Measurements from ENCODE around the gene STAU1.
"Not testable (repeated sequence)": the region's sequence is repeated elsewhere in the genome, so short reads cannot be mapped to it uniquely, and the experiment has no call there.

STAU1 gene

GRCh38 chr20:49174183-49174582 is 14.0 kb downstream of the STAU1 start:
- Histone ChIP-seq H3K4me1 (ENCODE audit: insufficient read depth, low read length) (peaks cover 20% of the 10 kb centered on the region), H3K27me3 (ENCODE audit: control insufficient read depth in 1 of 2, insufficient read depth in 2 of 2, low read length in 2 of 2) (no peaks in the 10 kb centered on the region), H3K4me3 (ENCODE audit: low read depth in 1 of 2, low read length in 2 of 2) (no peak overlapping the region), H3K36me3 (ENCODE audit: insufficient read depth, low read length) (no peaks in the 10 kb centered on the region), H3K27ac (ENCODE audit: low read depth, low read length) (no peak overlapping the region), H3K9ac (ENCODE audit: low read length) (no peak overlapping the region), H3K9me3 (ENCODE audit: low read length) (no peaks in the 10 kb centered on the region)

- Histone ChIP-seq H3K9ac (ENCODE audit: low read length) (no peak overlapping the region), H3K36me3 (ENCODE audit: insufficient read depth, low read length) (no peaks in the 10 kb centered on the region), H3K27ac (ENCODE audit: low read depth, low read length) (no peak overlapping the region), H3K4me3 (ENCODE audit: low read depth in 1 of 2, low read length in 2 of 2) (no peak overlapping the region), H3K9me3 (ENCODE audit: low read length) (no peaks in the 10 kb centered on the region), H3K27me3 (ENCODE audit: control insufficient read depth in 1 of 2, insufficient read depth in 2 of 2, low read length in 2 of 2) (no peaks in the 10 kb centered on the region), H3K4me1 (ENCODE audit: insufficient read depth, low read length) (peaks cover 28% of the 10 kb centered on the region)
These were observed 15.7 kb downstream of the STAU1 start for GRCh38 chr20:49172413-49172812.

DNA sequence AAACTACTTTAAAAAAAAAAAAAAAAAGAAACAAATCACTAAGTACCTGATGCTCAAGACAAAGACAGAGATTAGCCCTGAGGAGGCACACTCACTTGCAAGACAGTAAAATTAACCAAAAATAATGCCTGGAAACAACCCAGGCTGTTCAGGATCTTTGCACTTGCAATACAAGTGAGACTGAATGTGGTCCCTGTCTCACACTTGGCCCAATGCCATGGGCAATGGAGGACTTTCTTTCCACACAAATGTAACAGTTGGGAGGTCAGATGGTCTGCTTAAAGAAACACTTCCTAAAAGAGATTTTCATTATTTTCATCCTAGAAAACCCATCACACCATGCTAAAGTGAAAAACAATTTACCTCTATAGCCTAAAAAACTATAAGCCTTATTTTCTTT is 16.2 kb downstream of the STAU1 start:
- H3K4me1 ChIP-seq (ENCODE audit: insufficient read depth, low read length): peaks cover 30% of the 10 kb centered on the region
- no peak overlapping the region for H3K4me3 ChIP-seq (ENCODE audit: low read depth in 1 of 2, low read length in 2 of 2)
- no peaks in the 10 kb centered on the region for H3K36me3 ChIP-seq (ENCODE audit: insufficient read depth, low read length)
- no peaks in the 10 kb centered on the region for H3K27me3 ChIP-seq (ENCODE audit: control insufficient read depth in 1 of 2, insufficient read depth in 2 of 2, low read length in 2 of 2)
- H3K9me3 ChIP-seq (ENCODE audit: low read length): no peaks in the 10 kb centered on the region
- no peak overlapping the region for H3K9ac ChIP-seq (ENCODE audit: low read length)
- no peak overlapping the region for H3K27ac ChIP-seq (ENCODE audit: low read depth, low read length)

- Histone ChIP-seq H3K4me1 (ENCODE audit: insufficient read depth, low read length) (peaks cover 41% of the 10 kb centered on the region), H3K9ac (ENCODE audit: low read length) (no peak overlapping the region), H3K27ac (ENCODE audit: low read depth, low read length) (no peak overlapping the region), H3K9me3 (ENCODE audit: low read length) (no peaks in the 10 kb centered on the region), H3K27me3 (ENCODE audit: control insufficient read depth in 1 of 2, insufficient read depth in 2 of 2, low read length in 2 of 2) (no peaks in the 10 kb centered on the region), H3K4me3 (ENCODE audit: low read depth in 1 of 2, low read length in 2 of 2) (no peak overlapping the region), H3K36me3 (ENCODE audit: insufficient read depth, low read length) (no peaks in the 10 kb centered on the region)
These were observed 17.4 kb downstream of the STAU1 start for GRCh38 chr20:49170714-49171113.

DNA sequence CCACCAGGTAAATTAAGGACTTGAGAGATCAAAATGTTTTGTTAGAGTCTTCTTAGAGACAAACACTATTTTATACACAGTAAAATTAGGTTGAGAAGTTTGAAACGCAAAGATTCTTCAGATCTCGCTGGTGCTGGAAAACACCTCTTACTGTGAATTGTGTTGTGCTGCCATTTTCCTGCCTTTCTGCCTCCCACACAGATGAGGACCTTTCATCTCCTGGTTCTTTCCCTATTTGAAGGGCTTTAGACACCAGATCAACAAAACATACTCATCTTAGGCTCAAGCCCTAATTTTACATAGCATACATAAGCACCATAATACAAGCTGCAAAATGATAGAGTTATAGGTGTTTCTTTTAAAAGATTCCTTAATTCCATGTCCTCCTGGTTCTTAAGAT is 18.6 kb downstream of the STAU1 start:
- H3K9ac ChIP-seq (ENCODE audit: low read length): no peak overlapping the region
- no peaks in the 10 kb centered on the region for H3K36me3 ChIP-seq (ENCODE audit: insufficient read depth, low read length)
- H3K4me3 ChIP-seq (ENCODE audit: low read depth in 1 of 2, low read length in 2 of 2): no peak overlapping the region
- H3K27me3 ChIP-seq (ENCODE audit: control insufficient read depth in 1 of 2, insufficient read depth in 2 of 2, low read length in 2 of 2): no peaks in the 10 kb centered on the region
- H3K27ac ChIP-seq (ENCODE audit: low read depth, low read length): no peak overlapping the region
- H3K4me1 ChIP-seq (ENCODE audit: insufficient read depth, low read length): peaks cover 43% of the 10 kb centered on the region
- no peaks in the 10 kb centered on the region for H3K9me3 ChIP-seq (ENCODE audit: low read length)

DNA sequence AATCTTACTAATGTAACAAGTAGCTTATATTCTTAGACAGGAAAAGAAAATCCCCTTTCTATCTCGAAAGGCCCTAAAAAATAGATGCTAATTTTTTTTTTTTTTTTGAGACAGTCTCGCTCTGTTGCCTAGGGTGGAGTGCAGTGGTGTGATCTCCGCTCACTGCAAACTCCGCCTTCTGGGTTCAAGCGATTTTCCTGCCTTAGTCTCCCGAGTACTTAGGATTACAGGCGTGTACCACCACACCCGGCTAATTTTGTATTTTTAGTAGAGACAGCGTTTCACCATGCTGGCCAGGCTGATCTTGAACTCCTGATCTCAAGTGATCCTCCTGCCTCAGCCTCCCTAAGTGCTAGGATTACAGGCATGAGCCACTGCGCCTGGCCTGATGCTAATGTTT is 19.3 kb downstream of the STAU1 start:
- not testable (repeated sequence) for H3K27ac ChIP-seq (ENCODE audit: low read depth, low read length); H3K27me3 ChIP-seq (ENCODE audit: control insufficient read depth in 1 of 2, insufficient read depth in 2 of 2, low read length in 2 of 2); H3K4me3 ChIP-seq (ENCODE audit: low read depth in 1 of 2, low read length in 2 of 2); H3K36me3 ChIP-seq (ENCODE audit: insufficient read depth, low read length); H3K9me3 ChIP-seq (ENCODE audit: low read length); H3K9ac ChIP-seq (ENCODE audit: low read length)
- peaks cover 43% of the 10 kb centered on the region for H3K4me1 ChIP-seq (ENCODE audit: insufficient read depth, low read length)

- H3K4me3 ChIP-seq (ENCODE audit: low read depth in 1 of 2, low read length in 2 of 2): no peak overlapping the region
- peaks cover 43% of the 10 kb centered on the region for H3K4me1 ChIP-seq (ENCODE audit: insufficient read depth, low read length)
- H3K9me3 ChIP-seq (ENCODE audit: low read length): no peaks in the 10 kb centered on the region
- no peaks in the 10 kb centered on the region for H3K27me3 ChIP-seq (ENCODE audit: control insufficient read depth in 1 of 2, insufficient read depth in 2 of 2, low read length in 2 of 2)
- H3K27ac ChIP-seq (ENCODE audit: low read depth, low read length): no peak overlapping the region
- H3K9ac ChIP-seq (ENCODE audit: low read length): no peak overlapping the region
- H3K36me3 ChIP-seq (ENCODE audit: insufficient read depth, low read length): no peaks in the 10 kb centered on the region
These were observed 20.2 kb downstream of the STAU1 start for GRCh38 chr20:49167811-49168507.

DNA sequence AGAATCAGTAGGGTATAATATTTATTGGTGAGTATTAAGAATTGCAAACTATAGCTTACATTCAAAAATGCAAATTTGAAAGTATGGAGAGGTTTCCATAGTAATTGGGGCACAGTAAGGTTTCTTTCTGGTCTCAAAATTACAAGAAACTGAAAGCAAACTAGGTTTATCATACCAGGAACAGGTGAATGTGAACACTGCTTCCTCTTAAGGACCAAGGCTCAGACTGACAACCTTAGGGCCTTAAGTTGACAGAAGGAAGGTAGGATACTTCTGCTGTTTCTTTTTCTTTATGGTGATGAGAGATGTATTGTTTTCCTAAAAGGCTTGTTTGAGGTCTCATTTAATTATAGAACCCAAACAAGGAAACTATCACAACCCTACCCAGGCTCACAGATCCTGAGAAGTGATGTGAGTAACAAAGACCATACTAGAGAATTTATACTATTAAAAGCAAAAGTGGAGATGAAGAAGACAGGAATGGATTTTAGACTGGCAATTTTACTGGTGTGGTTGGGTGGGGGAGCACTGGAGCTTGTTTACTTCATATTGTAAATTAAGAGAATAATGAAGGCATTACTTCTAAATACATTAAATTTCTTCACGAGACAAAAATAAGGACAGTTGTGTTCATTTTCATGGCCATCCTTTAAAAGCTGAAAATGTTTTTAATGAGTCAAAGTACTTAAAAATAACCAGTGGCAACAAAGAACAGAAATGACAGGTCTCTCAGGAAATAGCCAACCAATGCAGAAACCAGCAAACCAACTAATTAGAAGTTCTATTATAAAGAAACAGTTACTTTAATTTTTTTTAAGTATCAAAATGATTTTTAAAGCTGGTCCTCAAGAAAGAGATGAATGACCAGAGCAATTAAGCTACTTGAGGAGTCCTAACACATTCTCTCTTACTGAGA is 21.3 kb downstream of the STAU1 start:
- peaks cover 40% of the 10 kb centered on the region for H3K4me1 ChIP-seq (ENCODE audit: insufficient read depth, low read length)
- H3K27ac ChIP-seq (ENCODE audit: low read depth, low read length): no peak overlapping the region
- no peaks in the 10 kb centered on the region for H3K9me3 ChIP-seq (ENCODE audit: low read length)
- H3K4me3 ChIP-seq (ENCODE audit: low read depth in 1 of 2, low read length in 2 of 2): no peak overlapping the region
- H3K27me3 ChIP-seq (ENCODE audit: control insufficient read depth in 1 of 2, insufficient read depth in 2 of 2, low read length in 2 of 2): no peaks in the 10 kb centered on the region
- H3K36me3 ChIP-seq (ENCODE audit: insufficient read depth, low read length): no peaks in the 10 kb centered on the region
- H3K9ac ChIP-seq (ENCODE audit: low read length): no peak overlapping the region

DNA sequence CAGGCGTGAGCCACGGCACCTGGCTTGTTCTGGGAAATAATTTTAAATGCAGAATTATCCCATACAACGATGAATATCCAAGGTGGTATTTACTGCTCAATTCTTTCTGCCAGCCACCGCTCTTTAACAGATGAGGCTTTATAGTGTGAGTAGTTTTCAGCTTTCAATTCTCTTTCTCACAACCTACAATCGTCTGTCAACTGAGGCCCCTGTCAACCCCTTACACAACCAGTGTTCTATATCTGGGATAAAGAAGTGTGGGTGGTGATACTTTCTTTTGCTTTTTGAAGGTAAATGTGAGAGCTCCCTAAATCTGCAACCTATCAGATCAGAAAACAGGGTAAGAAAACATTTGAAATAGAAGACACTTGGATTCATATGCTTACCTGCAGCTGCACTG is 22.5 kb downstream of the STAU1 start:
- H3K27ac ChIP-seq (ENCODE audit: low read depth, low read length): no peak overlapping the region

DNA sequence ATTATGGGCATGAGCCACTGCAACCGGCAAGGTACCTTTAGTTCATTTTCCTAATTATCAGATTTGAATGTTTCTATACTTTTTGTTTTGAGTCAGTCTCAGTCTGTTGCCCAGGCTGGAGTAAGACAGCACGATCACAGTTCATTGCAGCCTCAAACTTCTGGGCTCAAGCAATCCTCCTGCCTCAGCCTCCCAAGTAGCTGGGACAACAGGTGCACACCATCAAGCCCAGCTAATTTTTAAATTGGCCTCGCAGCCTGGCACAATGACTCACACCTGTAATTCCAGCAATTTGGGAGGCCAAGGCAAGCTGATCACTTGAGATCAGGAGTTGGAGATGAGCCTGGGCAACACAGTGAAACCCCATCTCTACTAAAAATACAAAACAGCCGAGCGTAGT is 24.4 kb downstream of the STAU1 start:
- Histone ChIP-seq H3K36me3 (ENCODE audit: insufficient read depth, low read length) (no peaks in the 10 kb centered on the region), H3K4me3 (ENCODE audit: low read depth in 1 of 2, low read length in 2 of 2) (no peak overlapping the region), H3K9me3 (ENCODE audit: low read length) (no peaks in the 10 kb centered on the region), H3K27me3 (ENCODE audit: control insufficient read depth in 1 of 2, insufficient read depth in 2 of 2, low read length in 2 of 2) (no peaks in the 10 kb centered on the region), H3K9ac (ENCODE audit: low read length) (no peak overlapping the region), H3K4me1 (ENCODE audit: insufficient read depth, low read length) (peaks cover 24% of the 10 kb centered on the region), H3K27ac (ENCODE audit: low read depth, low read length) (no peak overlapping the region)

More for the DNA sequence above, 22.5 kb downstream of the STAU1 start:
- Histone ChIP-seq H3K4me3 (ENCODE audit: low read depth in 1 of 2, low read length in 2 of 2) (no peak overlapping the region), H3K9ac (ENCODE audit: low read length) (no peak overlapping the region), H3K36me3 (ENCODE audit: insufficient read depth, low read length) (no peaks in the 10 kb centered on the region), H3K4me1 (ENCODE audit: insufficient read depth, low read length) (peaks cover 38% of the 10 kb centered on the region), H3K9me3 (ENCODE audit: low read length) (no peaks in the 10 kb centered on the region), H3K27me3 (ENCODE audit: control insufficient read depth in 1 of 2, insufficient read depth in 2 of 2, low read length in 2 of 2) (no peaks in the 10 kb centered on the region)

DNA sequence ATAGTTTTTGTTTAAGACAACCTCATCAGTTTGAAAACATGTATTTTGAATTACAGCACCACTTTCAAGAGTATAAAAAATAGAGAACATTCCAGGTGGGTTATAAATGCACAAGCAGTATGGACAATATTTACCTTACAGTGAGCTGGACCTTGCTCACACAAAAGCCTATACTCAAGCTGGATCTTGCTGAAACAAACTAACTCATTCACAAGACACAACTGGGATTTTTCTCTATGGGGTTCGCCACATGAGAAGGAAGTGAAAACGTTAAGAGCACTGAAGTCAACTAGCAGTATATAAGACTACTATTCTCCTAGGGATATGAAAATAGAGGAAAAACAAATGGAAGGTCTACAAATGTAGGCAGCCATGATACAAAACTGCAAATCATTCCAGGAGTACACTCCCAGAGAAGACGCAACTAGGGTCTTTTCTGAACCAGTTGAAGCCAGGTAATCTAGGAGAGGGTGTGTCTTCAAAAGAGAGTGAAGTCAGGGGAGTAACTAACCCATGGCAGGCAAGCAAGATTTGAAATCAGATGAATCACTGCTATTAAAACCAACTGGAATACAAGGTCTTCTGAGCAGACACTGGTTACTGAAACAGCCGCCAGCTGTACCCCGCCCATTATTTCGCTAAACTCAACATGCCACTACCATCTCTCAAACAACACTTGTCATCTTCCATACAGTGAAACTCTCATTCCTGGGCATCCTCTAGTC is 26.5 kb downstream of the STAU1 start:
- no peaks in the 10 kb centered on the region for H3K9me3 ChIP-seq (ENCODE audit: low read length)
- no peak overlapping the region for H3K27ac ChIP-seq (ENCODE audit: low read depth, low read length)
- peaks cover 10% of the 10 kb centered on the region for H3K4me1 ChIP-seq (ENCODE audit: insufficient read depth, low read length)
- no peak overlapping the region for H3K4me3 ChIP-seq (ENCODE audit: low read depth in 1 of 2, low read length in 2 of 2)
- no peak overlapping the region for H3K9ac ChIP-seq (ENCODE audit: low read length)
- H3K27me3 ChIP-seq (ENCODE audit: control insufficient read depth in 1 of 2, insufficient read depth in 2 of 2, low read length in 2 of 2): no peaks in the 10 kb centered on the region
- peaks cover 10% of the 10 kb centered on the region for H3K36me3 ChIP-seq (ENCODE audit: insufficient read depth, low read length)
